ENCODE results near the gene TCF7L2. TPM values are rescaled to one million over a fixed set of nuclear protein-coding genes. Genes with fewer than 3 reads are reported as not detected.
"Not testable (repeated sequence)": the region's sequence is repeated elsewhere in the genome, so short reads cannot be mapped to it uniquely, and the experiment has no call there.

The TCF7L2 gene
- total RNA-seq, 1 experiment from 2014 or later = 0.47 TPM

GRCh38 chr10:113066120-113066519, 116.1 kb downstream of the TCF7L2 start:
- in situ Hi-C loops (cut with HindIII; ENCODE audit: low pct_unique_long_range_greater_than_20kb, low sequenced_read_pairs); DNase-seq (ENCODE audit: low read depth): not testable (repeated sequence)

GRCh38 chr10:113066561-113067312, 116.7 kb downstream of the TCF7L2 start:
- in situ Hi-C loops (cut with HindIII; ENCODE audit: low pct_unique_long_range_greater_than_20kb, low sequenced_read_pairs) = no loop called here
- no peak for DNase-seq (ENCODE audit: low read depth)

- in situ Hi-C loops (cut with HindIII; ENCODE audit: low pct_unique_long_range_greater_than_20kb, low sequenced_read_pairs) = no loop called here
- DNase-seq (ENCODE audit: low read depth) = no peak
Measured at GRCh38 chr10:113067501-113067900, 117.5 kb downstream of the TCF7L2 start.

- in situ Hi-C loops (cut with HindIII; ENCODE audit: low pct_unique_long_range_greater_than_20kb, low sequenced_read_pairs) = no loop called here
- DNase-seq (ENCODE audit: low read depth) = no peak
Measured at GRCh38 chr10:113068178-113068890, 118.3 kb downstream of the TCF7L2 start.

DNA sequence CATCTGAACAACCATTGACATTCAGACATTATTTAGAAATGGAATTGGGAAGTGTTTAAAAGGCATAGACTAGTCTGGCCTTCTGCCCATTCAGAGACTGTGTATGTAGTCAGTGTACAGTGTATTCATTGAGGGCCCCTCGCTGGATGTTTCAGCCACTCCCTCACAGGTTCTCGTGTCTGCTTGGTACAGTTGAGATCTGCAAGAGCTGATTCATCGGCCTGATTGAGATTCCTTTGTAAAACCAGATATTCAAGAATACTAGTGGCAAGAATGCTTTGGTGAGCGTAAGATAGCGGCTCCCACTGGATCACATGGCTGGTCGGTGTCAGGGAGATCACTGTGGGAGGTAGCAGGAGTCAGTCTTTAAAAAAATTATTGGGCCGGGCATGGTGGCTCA, 119.5 kb downstream of the TCF7L2 start:
- no peak for DNase-seq (ENCODE audit: low read depth)
- in situ Hi-C loops (cut with HindIII; ENCODE audit: low pct_unique_long_range_greater_than_20kb, low sequenced_read_pairs) = no loop called here

- no peak for DNase-seq (ENCODE audit: low read depth)
- in situ Hi-C loops (cut with HindIII; ENCODE audit: low pct_unique_long_range_greater_than_20kb, low sequenced_read_pairs) = no loop called here
Measured at GRCh38 chr10:113071446-113071845, 121.4 kb downstream of the TCF7L2 start.

DNA sequence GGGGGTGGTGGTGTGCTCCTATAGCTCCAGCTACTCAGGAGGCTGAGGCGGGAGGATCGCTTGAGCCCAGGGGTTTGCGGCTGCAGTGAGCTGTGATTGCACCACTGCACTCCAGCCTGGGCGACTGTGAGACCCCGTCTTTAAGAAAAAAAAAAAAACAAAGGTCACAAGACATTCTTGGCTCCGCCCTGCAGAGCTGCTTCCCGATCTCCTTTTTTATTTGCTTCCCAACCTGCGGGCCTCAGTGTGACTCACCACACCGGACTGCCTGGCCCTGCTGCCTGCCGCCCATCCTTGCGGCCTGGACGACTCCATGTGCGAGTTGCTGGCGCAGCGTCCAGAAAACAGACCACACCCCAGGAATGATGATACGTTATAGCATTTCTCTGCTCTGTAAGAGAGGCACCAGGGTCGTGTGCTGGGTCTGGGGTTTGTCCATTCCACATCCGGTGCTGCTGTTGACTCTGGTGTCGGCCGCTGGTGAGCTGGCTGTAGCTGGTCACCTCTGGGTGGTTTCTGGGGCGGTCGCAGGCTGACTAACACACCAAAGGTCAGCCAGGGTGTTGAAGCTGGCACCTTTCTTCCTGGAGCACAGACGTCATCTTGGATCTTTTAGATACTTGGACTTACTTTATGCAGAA, 123.6 kb downstream of the TCF7L2 start:
- peak; percentile 99 for DNase-seq (ENCODE audit: low read depth)
- in situ Hi-C loops (cut with HindIII; ENCODE audit: low pct_unique_long_range_greater_than_20kb, low sequenced_read_pairs) = no loop called here

- in situ Hi-C loops (cut with HindIII; ENCODE audit: low pct_unique_long_range_greater_than_20kb, low sequenced_read_pairs) = no loop called here
- no peak for DNase-seq (ENCODE audit: low read depth)
Measured at GRCh38 chr10:113076949-113077348, 126.9 kb downstream of the TCF7L2 start.

GRCh38 chr10:113078282-113078907, 128.3 kb downstream of the TCF7L2 start:
- no peak for DNase-seq (ENCODE audit: low read depth)
- in situ Hi-C loops (cut with HindIII; ENCODE audit: low pct_unique_long_range_greater_than_20kb, low sequenced_read_pairs) = no loop called here

DNA sequence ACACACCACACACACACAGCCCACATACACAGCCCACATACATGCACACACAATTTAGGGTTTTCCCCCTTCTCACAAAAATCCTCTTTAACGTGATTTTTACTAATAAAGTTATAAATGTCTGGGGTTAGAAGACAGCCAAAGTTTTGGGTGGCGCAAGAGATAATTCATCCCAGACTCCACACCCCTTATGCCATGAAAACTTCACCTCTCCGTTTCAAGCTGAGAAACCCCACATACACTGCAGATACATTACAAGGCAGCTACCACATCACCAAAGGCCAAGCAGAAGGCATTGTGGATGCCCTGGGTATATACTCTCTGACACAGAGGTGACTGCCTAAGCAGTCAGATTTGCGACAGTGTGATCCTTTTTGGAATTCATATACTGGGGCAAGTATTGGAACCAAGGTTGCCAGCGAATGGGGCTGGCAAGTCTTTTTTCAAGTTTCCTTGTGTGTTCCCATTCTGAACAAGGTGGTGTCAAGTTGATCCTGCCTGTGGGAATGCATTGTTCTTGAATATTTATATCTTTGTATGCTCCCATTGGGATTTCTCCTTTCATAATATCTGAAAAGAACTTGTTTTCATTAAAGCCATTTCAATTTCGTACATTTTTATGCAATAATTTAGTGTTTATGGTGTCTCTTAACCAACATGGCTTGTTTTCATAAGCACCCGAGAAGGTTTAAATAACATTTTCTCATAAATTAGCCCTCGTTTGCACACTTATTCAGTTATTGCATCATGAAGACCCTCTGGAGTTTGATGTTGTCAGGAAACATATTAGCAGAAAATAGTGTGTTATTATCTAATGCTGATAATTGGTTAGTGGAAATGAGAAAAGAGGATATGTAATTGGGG, 130.2 kb downstream of the TCF7L2 start:
- in situ Hi-C loops (cut with HindIII; ENCODE audit: low pct_unique_long_range_greater_than_20kb, low sequenced_read_pairs) = no loop called here
- no peak for DNase-seq (ENCODE audit: low read depth)

GRCh38 chr10:113080925-113081229, 130.8 kb downstream of the TCF7L2 start:
- in situ Hi-C loops (cut with HindIII; ENCODE audit: low pct_unique_long_range_greater_than_20kb, low sequenced_read_pairs) = no loop called here
- DNase-seq (ENCODE audit: low read depth) = no peak

DNA sequence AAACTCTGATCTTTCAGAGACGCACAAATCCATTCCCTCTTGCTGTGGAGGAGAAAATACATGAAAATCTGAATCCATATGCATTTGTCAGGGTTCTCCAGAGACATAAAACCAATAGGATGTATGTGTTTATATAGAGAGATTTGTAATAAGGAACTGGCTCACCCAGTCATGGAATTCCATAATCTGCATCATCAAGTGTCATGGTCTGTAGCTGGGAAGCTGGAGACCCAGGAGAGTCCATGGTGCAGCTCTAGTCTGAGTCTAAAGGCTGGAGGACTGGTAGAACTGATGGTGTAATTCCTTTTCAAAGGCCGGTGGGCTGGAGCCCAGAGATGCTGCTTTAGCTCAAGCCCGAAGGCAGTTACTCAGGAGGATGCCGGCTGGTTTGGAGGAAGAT, 134.0 kb downstream of the TCF7L2 start:
- in situ Hi-C loops (cut with HindIII; ENCODE audit: low pct_unique_long_range_greater_than_20kb, low sequenced_read_pairs) = no loop called here
- no peak for DNase-seq (ENCODE audit: low read depth)

DNA sequence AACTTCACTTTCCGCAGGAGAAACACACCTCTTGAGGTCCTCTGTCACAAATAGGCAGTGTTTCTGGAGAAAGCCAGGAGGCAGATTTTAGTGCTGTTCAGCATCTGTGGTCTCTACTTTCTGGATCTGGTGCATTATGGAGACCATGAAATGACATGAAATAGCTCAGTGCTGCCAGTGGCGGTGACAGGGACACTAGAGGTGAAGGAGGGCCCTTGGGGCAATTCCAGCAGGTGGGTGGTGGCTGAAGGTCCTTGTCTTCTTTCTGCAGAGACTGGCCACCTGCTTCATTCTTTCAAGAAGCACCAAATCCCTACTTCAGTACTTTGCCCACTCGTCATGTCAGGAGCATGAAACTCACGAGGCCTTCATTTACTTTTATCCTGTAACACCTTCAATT, 135.7 kb downstream of the TCF7L2 start:
- in situ Hi-C loops (cut with HindIII; ENCODE audit: low pct_unique_long_range_greater_than_20kb, low sequenced_read_pairs) = no loop called here
- no peak for DNase-seq (ENCODE audit: low read depth)

DNA sequence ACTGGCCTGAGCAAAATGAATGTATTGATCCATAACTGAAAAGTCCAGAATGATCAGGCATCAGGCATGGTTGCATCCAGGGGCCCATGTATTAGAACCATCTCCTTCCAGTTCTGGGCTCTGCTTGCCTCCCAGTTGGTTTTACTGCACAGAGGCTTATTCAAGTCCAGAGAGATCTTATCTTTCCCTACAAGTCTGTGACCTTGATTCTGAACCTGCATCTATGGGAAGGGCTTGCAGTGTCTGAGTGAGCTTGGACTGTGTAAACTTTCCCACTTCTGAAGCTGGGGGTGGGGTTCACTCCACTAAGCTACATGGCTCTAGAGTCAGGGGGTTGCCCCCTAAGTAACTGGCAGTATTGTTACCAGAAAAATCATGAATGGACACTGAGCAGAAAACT, 136.2 kb downstream of the TCF7L2 start:
- DNase-seq (ENCODE audit: low read depth) = no peak
- in situ Hi-C loops (cut with HindIII; ENCODE audit: low pct_unique_long_range_greater_than_20kb, low sequenced_read_pairs) = no loop called here

DNA sequence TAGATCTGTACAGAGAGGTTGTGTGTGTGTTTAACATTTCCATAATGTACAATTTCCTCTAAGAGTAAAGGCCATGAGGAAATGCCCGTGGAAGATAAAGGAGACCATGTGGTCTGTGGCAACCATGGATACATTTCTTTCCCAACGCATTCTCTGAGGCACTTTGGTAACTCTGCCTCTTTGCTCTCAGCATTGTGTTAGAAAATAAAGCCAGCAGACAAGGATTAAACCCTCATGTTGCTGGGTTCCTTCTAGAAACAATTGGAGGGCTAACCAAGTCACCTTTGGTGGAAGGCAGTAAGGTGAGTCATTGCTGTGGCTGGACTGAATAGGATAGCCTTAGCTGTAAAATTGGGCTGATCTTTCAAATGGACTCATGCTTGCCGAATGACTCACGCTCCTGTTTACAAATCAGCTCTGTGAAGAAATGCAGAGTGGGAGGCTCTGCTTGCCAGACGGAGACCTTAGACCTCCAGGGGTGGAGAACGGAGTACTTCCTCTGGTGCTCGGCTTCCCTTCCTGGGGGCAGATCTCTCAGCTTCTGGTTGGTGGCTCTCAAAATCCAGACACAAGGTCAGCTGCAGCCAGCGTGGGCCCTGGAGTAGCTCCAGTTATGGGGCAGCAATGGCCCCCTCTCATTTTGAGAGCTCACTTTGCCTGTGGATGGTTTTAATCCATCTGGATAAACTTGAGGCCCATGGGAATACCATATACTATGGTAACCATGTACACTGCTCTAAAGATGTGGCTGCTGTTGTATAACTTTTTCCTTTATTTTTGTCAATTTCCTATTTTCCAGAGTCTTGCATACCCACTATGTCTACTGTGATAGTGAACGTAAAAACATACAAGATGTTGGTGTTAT, 137.3 kb downstream of the TCF7L2 start:
- peak; percentile 88 for DNase-seq (ENCODE audit: low read depth)
- in situ Hi-C loops (cut with HindIII; ENCODE audit: low pct_unique_long_range_greater_than_20kb, low sequenced_read_pairs) = no loop called here

DNA sequence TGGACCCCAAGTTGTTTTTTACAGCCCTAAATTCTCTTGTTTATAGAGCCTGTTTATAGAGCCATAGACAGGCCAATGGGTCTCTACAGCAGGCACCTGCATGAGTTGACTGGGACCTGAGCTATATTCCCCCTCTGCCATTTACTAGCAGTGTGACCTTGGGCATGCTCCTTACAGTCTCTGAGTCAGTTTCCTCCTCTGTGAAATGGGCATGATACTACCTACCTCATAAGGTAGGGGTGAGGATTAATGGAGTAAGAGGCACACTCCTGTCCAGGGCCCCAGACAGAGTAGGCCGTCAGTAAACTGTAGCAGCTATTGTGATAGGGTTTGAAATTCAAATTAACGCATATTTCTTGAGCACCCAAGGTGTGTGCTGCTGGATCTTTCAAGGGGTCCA, 138.1 kb downstream of the TCF7L2 start:
- in situ Hi-C loops (cut with HindIII; ENCODE audit: low pct_unique_long_range_greater_than_20kb, low sequenced_read_pairs) = no loop called here
- no peak for DNase-seq (ENCODE audit: low read depth)

GRCh38 chr10:113089551-113089950, 139.5 kb downstream of the TCF7L2 start:
- in situ Hi-C loops (cut with HindIII; ENCODE audit: low pct_unique_long_range_greater_than_20kb, low sequenced_read_pairs) = no loop called here

More at GRCh38 chr10:113089551-113089950, 139.5 kb downstream of the TCF7L2 start:
- DNase-seq (ENCODE audit: low read depth) = no peak
